ENCODE data around the gene BGLAP.

BGLAP gene

GRCh38 chr1:156228501-156228900, 13.5 kb upstream of the BGLAP start:
- no peak for DNase-seq

GRCh38 chr1:156229809-156230472, 12.0 kb upstream of the BGLAP start:
- DNase-seq = no peak

GRCh38 chr1:156230473-156230837, 11.5 kb upstream of the BGLAP start:
- DNase-seq = no peak

GRCh38 chr1:156232201-156232894, 9.6 kb upstream of the BGLAP start:
- DNase-seq = peak in 1 of 2 experiments; percentile 32

GRCh38 chr1:156233426-156234127, 8.4 kb upstream of the BGLAP start:
- no peak for DNase-seq

GRCh38 chr1:156236164-156236563, 5.8 kb upstream of the BGLAP start:
- DNase-seq = no peak

GRCh38 chr1:156238248-156238647, 3.7 kb upstream of the BGLAP start:
- no peak for DNase-seq

- DNase-seq = no peak
These were observed 623 bp upstream of the BGLAP start for GRCh38 chr1:156241311-156241811.

GRCh38 chr1:156242738-156243137, 754 bp downstream of the BGLAP start:
- DNase-seq = no peak

- DNase-seq = no peak
These were observed 2.1 kb downstream of the BGLAP start for GRCh38 chr1:156244126-156244525.

- no peak for DNase-seq
These were observed 2.7 kb downstream of the BGLAP start for GRCh38 chr1:156244712-156245111.

- DNase-seq = no peak
These were observed 3.7 kb downstream of the BGLAP start for GRCh38 chr1:156245451-156246232.

GRCh38 chr1:156246241-156246780, 4.3 kb downstream of the BGLAP start:
- no peak for DNase-seq

GRCh38 chr1:156246781-156247459, 4.9 kb downstream of the BGLAP start:
- DNase-seq = no peak

GRCh38 chr1:156247460-156248322, 5.7 kb downstream of the BGLAP start, which contains the start of gene PAQR6:
TSS of gene PAQR6 (minus strand) at chr1:156248056. CDS start at chr1:156246731, 1,325 bp downstream.
- DNase-seq = no peak

- DNase-seq = no peak
These were observed 6.3 kb downstream of the BGLAP start for GRCh38 chr1:156248323-156248683.

GRCh38 chr1:156249593-156249992, 7.6 kb downstream of the BGLAP start:
- no peak for DNase-seq

- DNase-seq = no peak
These were observed 9.5 kb downstream of the BGLAP start for GRCh38 chr1:156251527-156251926.

GRCh38 chr1:156253634-156254033, 11.7 kb downstream of the BGLAP start:
- no peak for DNase-seq

- no peak for DNase-seq
These were observed 15.7 kb downstream of the BGLAP start for GRCh38 chr1:156257711-156258110.

GRCh38 chr1:156258859-156259258, 16.9 kb downstream of the BGLAP start:
- no peak for DNase-seq

Measured in NCI-H187 (cell line).